Naive thymus-derived CD4-positive, alpha-beta T cell (primary cell): ENCODE results near the gene ZNF483. TPM values are rescaled to one million over a fixed set of nuclear protein-coding genes. Genes with fewer than 3 reads are reported as not detected.
A peak's percentile ranks its signal among the peaks of the same experiment; 100 is the strongest.
"Not testable (repeated sequence)": the region's sequence is repeated elsewhere in the genome, so short reads cannot be mapped to it uniquely, and the experiment has no call there.

Experiments used
- ATAC-seq: fragments of 150-1000 bp; cut with Tn5 transposase; 2 replicates; pipeline ENCODE4 v1.10.0; 2021; ENCODE audit warnings: mild to moderate bottlenecking, moderate library complexity
- CTCF ChIA-PET: fragments of 350-600 bp; sonication (Branson Sonifier 250); formaldehyde crosslinking; loops from one replicate; lab custom pipeline; 2021; ENCODE audit warnings: antibody characterized with exemption; lab: Charles Lee
- POLR2A ChIA-PET: fragments of 350-600 bp; sonication (Branson Sonifier 250); formaldehyde crosslinking; loops from one replicate; lab custom pipeline; 2021; ENCODE audit warnings: antibody characterized with exemption, inconsistent platforms; lab: Charles Lee
- DNase-seq, 9 donors: peaks; one replicate each; pipeline versions ENCODE4 v3.0.0 to v3.0.0-alpha.2; 2020 to 2022; ENCODE audit warnings: mixed read lengths in 1 of 9
- H3K27ac ChIP-seq: one replicate; pipeline ENCODE4 v1.7.0; 2013; ENCODE audit warnings: mild to moderate bottlenecking, low read depth, low read length, moderate library complexity
- H3K27me3 ChIP-seq, 2 donors: one replicate each; pipeline ENCODE4 v1.7.0; 2013; ENCODE audit warnings: low read length in 2 of 2, mild to moderate bottlenecking in 2 of 2, moderate library complexity in 2 of 2; ENCODE audit not compliant: control insufficient read depth in 2 of 2, insufficient read depth in 2 of 2
- H3K36me3 ChIP-seq, 3 experiments: 1 replicate in 2 of 3; 2 replicates in 1 of 3; pipeline ENCODE4 v1.7.0; 2013; ENCODE audit warnings: low read length in 3 of 3, mild to moderate bottlenecking in 3 of 3, moderate library complexity in 1 of 3; ENCODE audit not compliant: insufficient read depth in 3 of 3, control insufficient read depth in 2 of 3
- H3K4me1 ChIP-seq, 2 donors: one replicate each; pipeline ENCODE4 v1.7.0; 2013; ENCODE audit warnings: low read length in 2 of 2, mild to moderate bottlenecking in 2 of 2, moderate library complexity in 1 of 2; ENCODE audit not compliant: control insufficient read depth in 2 of 2, insufficient read depth in 2 of 2
- H3K4me3 ChIP-seq: 2 replicates; pipeline ENCODE4 v1.7.0; 2013; ENCODE audit warnings: mild to moderate bottlenecking, low read length
- H3K9me3 ChIP-seq, 3 experiments: 1 replicate in 2 of 3; 2 replicates in 1 of 3; pipeline ENCODE4 v1.7.0; 2013; ENCODE audit warnings: low read length in 3 of 3; ENCODE audit not compliant: control insufficient read depth in 2 of 3
- H3K27ac Mint-ChIP-seq, 9 donors: one replicate each; pipeline ENCODE4 v1.8.0; 2020 to 2022; ENCODE audit warnings: mixed read lengths in 9 of 9, mild to moderate bottlenecking in 8 of 9, moderate library complexity in 5 of 9, inconsistent platforms in 2 of 9
- H3K27me3 Mint-ChIP-seq, 5 donors: one replicate each; pipeline ENCODE4 v1.8.0; 2021 to 2022; ENCODE audit warnings: mixed read lengths in 5 of 5, mild to moderate bottlenecking in 1 of 5
- H3K36me3 Mint-ChIP-seq, 5 donors: one replicate each; pipeline ENCODE4 v1.8.0; 2020 to 2022; ENCODE audit warnings: mixed read lengths in 5 of 5, mild to moderate bottlenecking in 3 of 5, inconsistent platforms in 1 of 5
- H3K4me1 Mint-ChIP-seq, 7 donors: one replicate each; pipeline ENCODE4 v1.8.0; 2020 to 2022; ENCODE audit warnings: mixed read lengths in 7 of 7, mild to moderate bottlenecking in 3 of 7, inconsistent platforms in 1 of 7
- H3K4me3 Mint-ChIP-seq, 10 donors: one replicate each; pipeline ENCODE4 v1.8.0; 2020 to 2022; ENCODE audit warnings: mild to moderate bottlenecking in 10 of 10, mixed read lengths in 10 of 10, moderate library complexity in 6 of 10, inconsistent platforms in 2 of 10
- H3K9me3 Mint-ChIP-seq, 11 donors: one replicate each; pipeline ENCODE4 v1.8.0; 2020 to 2022; ENCODE audit warnings: mixed read lengths in 11 of 11, mild to moderate bottlenecking in 4 of 11, inconsistent platforms in 1 of 11, moderate library complexity in 1 of 11
- intact Hi-C, 2 donors: fragments of 100-400 bp; cut with micrococcal nuclease; formaldehyde crosslinking; loops; one replicate each; pipeline ENCODE4 v1.15.1; 2023
- polyA plus RNA-seq, 2 donors: library from polyadenylated mRNA; unstranded; fragments of 300-500 nt; fragmentation: Illumina TruSeq; gene quantifications; one replicate each; pipeline ENCODE4 v1.2.3, GENCODE V29; 2021
- total RNA-seq, 6 experiments: library from RNA in 5 of 6; stranded (reverse) in 5 of 6; gene quantifications; 1 replicate in 5 of 6; 2 replicates in 1 of 6; pipeline ENCODE4 v1.2.3 and lab custom pipeline; 2021 to 2026

Gene ZNF483
- total and polyA plus RNA-seq, 7 experiments from 2014 or later, result 3.0 to 37.1 (median 15.5) TPM

DNA sequence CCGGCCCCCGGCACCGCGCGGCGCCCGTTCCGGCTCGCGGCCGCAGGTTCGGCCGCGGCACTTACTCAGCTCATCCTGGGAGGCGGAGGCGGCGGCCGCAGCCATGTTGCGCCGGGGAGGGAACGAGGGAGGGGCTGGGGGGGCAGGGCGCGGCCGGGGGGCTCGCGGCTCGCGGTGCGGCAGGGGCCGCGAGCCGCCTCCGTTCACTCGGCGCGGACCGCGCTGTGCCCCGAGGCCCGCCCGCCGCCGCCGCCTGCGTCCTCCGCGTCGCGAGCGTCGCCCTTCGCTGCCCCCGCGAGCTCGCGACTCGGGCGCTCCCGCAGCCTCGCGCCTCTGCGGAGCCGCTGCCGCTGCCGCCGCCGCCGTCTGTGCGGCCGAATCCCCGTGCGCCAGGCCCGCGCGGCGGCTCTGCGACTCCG lies 41.5 kb upstream of the ZNF483 start:
- ATAC-seq, result peak; percentile 64
- intact Hi-C loops, result loop anchor here (1.0 to 10.0 kb wide), 17 partner anchors 42 to 1927 kb away; partner anchors contain the start of genes PTGR1 (in 2 of the 2), C9orf43 (in 1 of the 2), CDC26 (in 1 of the 2) and DNAJC25 (in 1 of the 2)
- peak in 5 of 9 donors; percentile 41 to 55 (median 44) for DNase-seq
- Mint-ChIP-seq H3K27ac (peak overlapping the region in 1 of 9 donors; percentile 33), H3K27me3 (peaks cover 0 to 12% (median 5%) of the 10 kb centered on the region in 5 donors), H3K36me3 (peaks cover 0 to 7% (median 0%) of the 10 kb centered on the region in 5 donors), H3K9me3 (no peaks in the 10 kb centered on the region), H3K4me3 (peak overlapping the region in 3 of 10 donors; percentile 16 to 85 (median 43)), H3K4me1 (peaks cover 19 to 36% (median 31%) of the 10 kb centered on the region in 7 donors)
- H3K9me3 ChIP-seq, result no peaks in the 10 kb centered on the region
- H3K4me3 ChIP-seq, result no peak overlapping the region
- H3K27me3 ChIP-seq, result no peaks in the 10 kb centered on the region
- peak overlapping the region; percentile 74 for H3K27ac ChIP-seq
- POLR2A ChIA-PET, result interaction anchor here (0.9 to 2.4 kb wide), 6 partner anchors 40 to 179 kb away, joined by 3 to 11 read pairs (median 4); partner anchors contain the start of genes DNAJC25, GNG10 and ZNF483
- CTCF ChIA-PET, result no interaction called here
- peaks cover 0 to 8% of the 10 kb centered on the region in 2 donors for H3K4me1 ChIP-seq
- peaks cover 0 to 4% (median 0%) of the 10 kb centered on the region in 3 experiments for H3K36me3 ChIP-seq

DNA sequence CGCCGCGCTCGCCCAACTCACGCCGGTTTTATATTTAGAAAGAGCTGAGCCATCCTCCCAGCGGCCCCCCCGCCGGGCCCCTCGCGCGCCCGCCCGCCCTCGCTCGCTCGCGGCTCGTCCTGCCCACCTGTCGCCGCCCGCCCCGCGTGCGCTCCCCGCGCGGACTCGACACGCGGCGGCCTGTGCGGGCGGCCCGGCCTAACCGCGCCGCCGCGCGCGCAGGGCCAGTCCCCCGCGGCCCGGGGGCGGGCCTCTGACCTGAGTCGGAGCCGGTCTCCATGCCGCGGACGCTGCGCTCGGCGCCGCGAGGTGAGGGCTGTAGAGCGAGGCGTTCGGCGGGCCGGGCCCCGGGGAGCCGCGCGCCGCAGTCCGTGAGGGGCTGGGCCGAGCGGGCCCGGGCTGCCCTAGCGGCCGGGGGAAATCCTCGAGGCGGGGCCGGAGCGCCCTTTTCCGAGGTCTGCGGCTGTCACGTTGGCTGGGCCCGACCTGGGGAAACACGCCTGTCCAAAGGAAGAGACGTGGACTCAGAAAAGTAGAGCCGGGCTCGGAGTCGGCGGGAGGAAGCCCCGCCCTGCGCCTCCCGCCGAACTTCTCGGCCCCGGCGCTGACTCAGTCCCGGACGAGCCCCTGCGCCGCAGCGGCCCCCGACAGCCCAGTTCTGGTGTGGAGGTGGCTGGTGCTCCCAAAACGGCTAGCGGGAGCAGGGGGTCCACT lies 41.0 kb upstream of the ZNF483 start, which contains the start of gene ECPAS:
TSS of gene ECPAS (minus strand) at position 526 of the 714 bp plus-strand sequence. CDS start 11,465 bp downstream, outside the sequence.
- H3K27ac Mint-ChIP-seq, result peak within 1 kb of the TSS; percentile 60 to 92 (median 85)
- CTCF ChIA-PET, result no interaction called here

DNA sequence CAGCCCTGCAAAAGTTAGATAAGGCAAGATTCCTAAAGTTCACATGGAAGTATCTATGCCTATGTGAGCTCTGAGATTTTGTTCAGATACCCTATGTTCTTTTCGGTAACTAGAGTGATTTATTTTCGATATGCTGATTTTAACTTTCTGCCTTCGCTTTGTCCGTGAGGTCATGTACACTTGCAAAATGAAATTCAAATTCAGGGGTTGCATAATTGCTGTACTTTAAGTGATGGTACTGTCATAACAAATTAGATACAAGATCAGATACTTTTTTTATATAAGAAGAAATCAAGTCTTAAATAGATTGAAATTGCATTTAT lies 40.4 kb upstream of the ZNF483 start:
- Histone ChIP-seq H3K36me3 (peaks cover 0 to 4% (median 0%) of the 10 kb centered on the region in 3 experiments), H3K4me1 (peaks cover 0 to 8% of the 10 kb centered on the region in 2 donors), H3K4me3 (peak overlapping the region; percentile 66), H3K9me3 (no peaks in the 10 kb centered on the region), H3K27me3 (no peaks in the 10 kb centered on the region), H3K27ac (peak overlapping the region; percentile 74)
- Mint-ChIP-seq H3K36me3 (peaks cover 0 to 4% (median 0%) of the 10 kb centered on the region in 5 donors), H3K9me3 (no peaks in the 10 kb centered on the region), H3K4me3 (peak overlapping the region; percentile 69 to 93 (median 88)), H3K4me1 (peaks cover 14 to 30% (median 27%) of the 10 kb centered on the region in 7 donors), H3K27me3 (peaks cover 0 to 14% (median 5%) of the 10 kb centered on the region in 5 donors), H3K27ac (peak overlapping the region; percentile 60 to 92 (median 85))
- DNase-seq (no peak), ATAC-seq (no peak)
- ChIA-PET CTCF (no interaction called here), POLR2A (interaction anchor here (1.4 kb wide), 1 partner anchor 147 kb away, joined by 3 read pairs; the partner anchor contains the start of gene DNAJC25)
- intact Hi-C loops, result loop anchor here (1.0 to 10.0 kb wide), 16 partner anchors 41 to 1668 kb away; partner anchors contain the start of genes KIAA1958 (in 2 of the 2), PTGR1 (in 2 of the 2), INIP (in 1 of the 2) and PTBP3 (in 1 of the 2)

More for the DNA sequence above, 41.0 kb upstream of the ZNF483 start, which contains the start of gene ECPAS:
- DNase-seq (peak; percentile 53 to 78 (median 62)), ATAC-seq (peak; percentile 74)
- Mint-ChIP-seq H3K27me3 (peaks cover 0 to 13% (median 5%) of the 10 kb centered on the region in 5 donors), H3K4me3 (peak within 1 kb of the TSS; percentile 69 to 93 (median 88)), H3K4me1 (peaks cover 16 to 31% (median 28%) of the 10 kb centered on the region in 7 donors), H3K36me3 (peaks cover 0 to 4% (median 0%) of the 10 kb centered on the region in 5 donors), H3K9me3 (no peaks in the 10 kb centered on the region)
- Histone ChIP-seq H3K9me3 (no peaks in the 10 kb centered on the region), H3K27ac (peak within 1 kb of the TSS; percentile 74), H3K27me3 (no peaks in the 10 kb centered on the region), H3K36me3 (peaks cover 0 to 4% (median 0%) of the 10 kb centered on the region in 3 experiments), H3K4me1 (peaks cover 0 to 8% of the 10 kb centered on the region in 2 donors), H3K4me3 (peak within 1 kb of the TSS; percentile 66)
- POLR2A ChIA-PET, result interaction anchor here (0.9 to 2.4 kb wide), 6 partner anchors 40 to 178 kb away, joined by 3 to 11 read pairs (median 4); partner anchors contain the start of genes DNAJC25, GNG10 and ZNF483
- intact Hi-C loops, result loop anchor here (1.0 to 10.0 kb wide), 21 partner anchors 41 to 1927 kb away; partner anchors contain the start of genes KIAA1958 (in 2 of the 2), PTBP3 (in 2 of the 2), PTGR1 (in 2 of the 2) and ZNF483 (in 2 of the 2)

- H3K27me3 ChIP-seq, H3K4me1 Mint-ChIP-seq, ATAC-seq, H3K27ac Mint-ChIP-seq, H3K9me3 Mint-ChIP-seq, H3K9me3 ChIP-seq, H3K36me3 Mint-ChIP-seq, POLR2A ChIA-PET, H3K27ac ChIP-seq, CTCF ChIA-PET, intact Hi-C loops, H3K4me3 ChIP-seq, H3K36me3 ChIP-seq, H3K4me3 Mint-ChIP-seq, H3K4me1 ChIP-seq, DNase-seq: not testable (repeated sequence)
- H3K27me3 Mint-ChIP-seq, result peaks cover 0 to 13% (median 5%) of the 10 kb centered on the region in 5 donors
Measured at GRCh38 chr9:111497196-111497595, 27.8 kb upstream of the ZNF483 start.

DNA sequence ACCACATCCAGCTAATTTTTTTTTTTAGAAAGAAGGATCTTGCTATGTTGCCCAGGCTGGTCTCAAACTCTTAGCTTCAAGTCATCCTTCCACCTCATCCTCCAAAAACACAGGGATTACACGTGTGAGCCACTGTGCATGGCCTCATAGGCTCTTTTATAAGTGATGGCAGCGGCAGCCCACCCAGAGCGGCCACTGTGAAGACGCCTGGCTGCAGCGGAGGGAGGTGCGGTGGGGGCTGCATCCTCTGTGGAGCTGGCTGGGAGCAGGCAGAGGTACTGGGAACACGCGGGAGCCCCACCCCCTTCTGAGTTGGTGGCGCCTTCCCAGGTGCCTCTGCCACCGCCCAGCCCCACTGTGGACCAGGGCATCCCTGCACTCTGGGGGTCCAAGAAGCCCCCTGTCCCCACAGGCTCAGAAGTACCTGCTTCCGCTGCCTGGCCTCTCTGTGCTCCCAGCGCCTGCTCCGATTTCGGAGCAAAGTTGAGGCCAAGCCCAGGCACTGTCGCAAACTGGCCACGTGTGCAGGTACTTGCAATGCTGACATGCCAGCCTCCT lies 23.9 kb upstream of the ZNF483 start:
- H3K27ac ChIP-seq, result no peak overlapping the region
- H3K4me1 ChIP-seq, result no peaks in the 10 kb centered on the region
- peaks cover 0 to 8% (median 3%) of the 10 kb centered on the region in 5 donors for H3K27me3 Mint-ChIP-seq
- H3K27me3 ChIP-seq, result no peaks in the 10 kb centered on the region
- DNase-seq (no peak), ATAC-seq (no peak)
- no peaks in the 10 kb centered on the region for H3K36me3 Mint-ChIP-seq
- no peak overlapping the region for H3K27ac Mint-ChIP-seq
- intact Hi-C loops, result no loop called here
- H3K36me3 ChIP-seq, result no peaks in the 10 kb centered on the region
- no peaks in the 10 kb centered on the region for H3K4me1 Mint-ChIP-seq
- H3K9me3 ChIP-seq, result no peaks in the 10 kb centered on the region
- H3K4me3 ChIP-seq, result no peak overlapping the region
- no peaks in the 10 kb centered on the region for H3K9me3 Mint-ChIP-seq
- CTCF ChIA-PET, result no interaction called here
- POLR2A ChIA-PET, result no interaction called here
- H3K4me3 Mint-ChIP-seq, result no peak overlapping the region

- H3K4me3 Mint-ChIP-seq, result no peak overlapping the region
- H3K36me3 Mint-ChIP-seq, result no peaks in the 10 kb centered on the region
- no peaks in the 10 kb centered on the region for H3K4me1 Mint-ChIP-seq
- no peak for DNase-seq
- H3K4me1 ChIP-seq, result no peaks in the 10 kb centered on the region
- no peaks in the 10 kb centered on the region for H3K9me3 Mint-ChIP-seq
- no peaks in the 10 kb centered on the region for H3K9me3 ChIP-seq
- ChIA-PET CTCF (no interaction called here), POLR2A (no interaction called here)
- no peak overlapping the region for H3K27ac ChIP-seq
- H3K4me3 ChIP-seq, result no peak overlapping the region
- no peaks in the 10 kb centered on the region for H3K27me3 ChIP-seq
- no peak overlapping the region for H3K27ac Mint-ChIP-seq
- intact Hi-C loops, result no loop called here
- ATAC-seq, result no peak
- no peaks in the 10 kb centered on the region for H3K36me3 ChIP-seq
- H3K27me3 Mint-ChIP-seq, result peaks cover 0 to 8% (median 3%) of the 10 kb centered on the region in 5 donors
Measured at GRCh38 chr9:111501648-111502047, 23.3 kb upstream of the ZNF483 start.
